K562 (cell line): ENCODE data around the gene EIF4EBP2. TPM values are rescaled to one million over a fixed set of nuclear protein-coding genes. Genes with fewer than 3 reads are reported as not detected.

ENCODE experiments used
- ATAC-seq: fragments of 200-7000 bp; cut with Tn5 transposase; 3 replicates; pipeline ENCODE4 v1.9.1; 2020; ENCODE audit warnings: moderate library complexity
- BruUV-seq: library from RNA; stranded (reverse); fragments of 400-500 nt; replicated peaks from 2 replicates; lab custom pipeline; 2021; lab: Mats Ljungman, UMichigan
- CTCF ChIA-PET: fragments of 300-600 bp; formaldehyde crosslinking; extraction: SDS; loops from one replicate; lab custom pipeline; 2021; ENCODE audit warnings: low intra/inter-chr PET ratio; lab: Yijun Ruan, JAX
- POLR2A ChIA-PET: fragments of 300-600, 350-650 bp; sonication (Branson Sonifier 250); formaldehyde crosslinking; extraction: SDS; loops from one replicate; lab custom pipeline; 2021; ENCODE audit warnings: antibody characterized with exemption, inconsistent platforms; lab: Yijun Ruan, JAX
- DNase-seq, 4 experiments: peaks; one replicate each; pipeline versions ENCODE4 v3.0.0 to v3.0.0-alpha.2; 2011 to 2018; ENCODE audit warnings: low spot score in 3 of 4, mixed read lengths in 3 of 4; ENCODE audit errors: extremely low read depth in 1 of 4
- FAIRE-seq: peaks from 2 replicates; lab custom pipeline; 2011; peaks lifted over from hg19 to GRCh38; lab: Jason Lieb, UNC
- H2AFZ ChIP-seq: 2 replicates; pipeline ENCODE4 v1.6.0; 2011; ENCODE audit warnings: low read depth, low read length, control low read depth, inconsistent platforms
- H3K27ac ChIP-seq: fragments of 200-600 bp; 3 replicates; pipeline ENCODE4 v1.8.0; 2011; ENCODE audit warnings: low read depth, mild to moderate bottlenecking, control low read depth, inconsistent platforms, low read length, moderate library complexity, mixed read lengths; ENCODE audit errors: extremely low read depth
- H3K27me3 ChIP-seq, 2 experiments: fragments of 300-600 bp in 1 of 2; 2 replicates in 1 of 2; 3 replicates in 1 of 2; pipeline versions ENCODE4 v1.6.0 to v1.8.0; 2011; ENCODE audit warnings: inconsistent platforms in 2 of 2, low read length in 2 of 2, mild to moderate bottlenecking in 1 of 2, mixed read lengths in 1 of 2, moderate library complexity in 1 of 2; ENCODE audit not compliant: control insufficient read depth in 2 of 2, insufficient read depth in 2 of 2
- H3K36me3 ChIP-seq: fragments of 300-600 bp; 3 replicates; pipeline ENCODE4 v1.8.0; 2011; ENCODE audit warnings: mild to moderate bottlenecking, low read length, inconsistent platforms; ENCODE audit not compliant: control insufficient read depth, insufficient read depth
- H3K4me1 ChIP-seq, 2 experiments: fragments of 200-600 bp in 1 of 2; replicated peaks in 1 of 2; 2 replicates in 1 of 2; 3 replicates in 1 of 2; pipeline versions ENCODE4 v1.5.1 to v1.8.0; 2011; ENCODE audit warnings: inconsistent platforms in 2 of 2, low read length in 2 of 2, mild to moderate bottlenecking in 1 of 2, mixed read lengths in 1 of 2, moderate library complexity in 1 of 2; ENCODE audit not compliant: control insufficient read depth in 2 of 2, insufficient read depth in 2 of 2
- H3K4me2 ChIP-seq: 2 replicates; pipeline ENCODE4 v1.6.1; 2011; ENCODE audit warnings: low read length, control low read depth, inconsistent platforms, mixed read lengths; ENCODE audit not compliant: insufficient read depth
- H3K4me3 ChIP-seq: fragments of 200-600 bp; sonication (generic), shearing (Covaris generic); 2 replicates; pipeline ENCODE4 v1.5.1; 2016; ENCODE audit warnings: control low read depth, inconsistent platforms
- H3K79me2 ChIP-seq: fragments of 200-600 bp; 3 replicates; pipeline ENCODE4 v1.8.0; 2011; ENCODE audit warnings: low read length, inconsistent platforms; ENCODE audit not compliant: control insufficient read depth, insufficient read depth
- H3K9ac ChIP-seq, 2 experiments: 2 replicates each; pipeline versions ENCODE4 v1.6.0 to v1.6.1; 2011; ENCODE audit warnings: low read depth in 2 of 2, low read length in 2 of 2, control low read depth in 1 of 2, inconsistent platforms in 1 of 2, mild to moderate bottlenecking in 1 of 2, mixed read lengths in 1 of 2; ENCODE audit not compliant: insufficient read depth in 1 of 2
- H3K9me1 ChIP-seq: one replicate; pipeline ENCODE4 v1.6.0; 2011; ENCODE audit warnings: inconsistent platforms, mild to moderate bottlenecking, low read length, moderate library complexity; ENCODE audit not compliant: control insufficient read depth, insufficient read depth
- H3K9me3 ChIP-seq: replicated peaks from 2 replicates; pipeline ENCODE4 v1.5.1; 2011; ENCODE audit warnings: low read depth, low read length, inconsistent platforms; ENCODE audit not compliant: control insufficient read depth, insufficient read depth
- H4K20me1 ChIP-seq: replicated peaks from 2 replicates; pipeline ENCODE4 v1.6.1; 2011; ENCODE audit warnings: low read length, inconsistent platforms, mixed read lengths; ENCODE audit not compliant: control insufficient read depth, insufficient read depth
- ATF1 ChIP-seq, 2 experiments: fragments of 450-650 bp in 1 of 2; IDR thresholded peaks; 2 replicates each; pipeline ENCODE4 v1.6.1; 2016; ENCODE audit warnings: missing compliant biosample characterization in 1 of 2, missing genetic modification characterization in 1 of 2
- CEBPB ChIP-seq: fragments of 450-650 bp; IDR thresholded peaks from 2 replicates; pipeline ENCODE4 v1.6.1; 2016; ENCODE audit warnings: missing genetic modification characterization, missing compliant biosample characterization
- CREM ChIP-seq: IDR thresholded peaks from 2 replicates; pipeline ENCODE4 v1.6.1; 2014; ENCODE audit warnings: antibody characterized with exemption, low read depth
- CTBP1 ChIP-seq: fragments of 450-650 bp; IDR thresholded peaks from 2 replicates; pipeline ENCODE4 v1.6.1; 2016; ENCODE audit warnings: borderline replicate concordance
- ELF1 ChIP-seq: fragments of 200-800 bp; sonication (Bioruptor generic); IDR thresholded peaks from 2 replicates; pipeline ENCODE4 v1.6.1; 2016; ENCODE audit warnings: missing genetic modification characterization, missing compliant biosample characterization
- ETV5 ChIP-seq: sonication (generic); formaldehyde crosslinking; IDR thresholded peaks from 2 replicates; pipeline ENCODE4 v1.4.0; 2020; ENCODE audit warnings: low read depth, mild to moderate bottlenecking, missing genetic modification reagents
- GABPA ChIP-seq: fragments of 200-800 bp; sonication (Bioruptor generic); conservative IDR thresholded peaks from 2 replicates; pipeline ENCODE4 v1.6.1; 2016; ENCODE audit warnings: low read depth, missing genetic modification characterization, missing compliant biosample characterization
- GABPB1 ChIP-seq: sonication (generic); formaldehyde crosslinking; IDR thresholded peaks from 2 replicates; pipeline ENCODE4 v1.8.0; 2022; ENCODE audit warnings: mild to moderate bottlenecking, missing genetic modification reagents
- HCFC1 ChIP-seq: IDR thresholded peaks from 2 replicates; pipeline ENCODE4 v1.6.1; 2012; ENCODE audit warnings: low read depth, low read length, improper control_type of control experiment
- NFIC ChIP-seq: fragments of 450-650 bp; IDR thresholded peaks from 2 replicates; pipeline ENCODE4 v1.6.1; 2017; ENCODE audit warnings: mild to moderate bottlenecking, inconsistent platforms
- NR4A1 ChIP-seq, 2 experiments: fragments of 250-450 bp in 1 of 2; fragments of 450-650 bp in 1 of 2; sonication (Bioruptor Pico) in 1 of 2; IDR thresholded peaks; 2 replicates each; pipeline versions ENCODE4 v1.4.0 to v1.6.1; 2016 to 2020; ENCODE audit warnings: mild to moderate bottlenecking in 2 of 2, missing compliant biosample characterization in 1 of 2, missing genetic modification characterization in 1 of 2, moderate library complexity in 1 of 2
- NRF1 ChIP-seq, 2 experiments: fragments of 450-650 bp; IDR thresholded peaks in 1 of 2; conservative IDR thresholded peaks in 1 of 2; 2 replicates each; pipeline ENCODE4 v1.6.1; 2014; ENCODE audit warnings: mild to moderate bottlenecking in 2 of 2
- RFX1 ChIP-seq: fragments of 450-650 bp; IDR thresholded peaks from 2 replicates; pipeline ENCODE4 v1.6.1; 2016; ENCODE audit warnings: mild to moderate bottlenecking, moderate library complexity
- RFX5 ChIP-seq: IDR thresholded peaks from 2 replicates; pipeline ENCODE4 v1.6.1; 2011; ENCODE audit warnings: low read depth, mild to moderate bottlenecking, improper control_type of control experiment, low read length
- RFX7 ChIP-seq: fragments of 250-450 bp; sonication (Bioruptor Pico); IDR thresholded peaks from 2 replicates; pipeline ENCODE4 v1.5.1; 2021; ENCODE audit warnings: mild to moderate bottlenecking
- STAG1 ChIP-seq: sonication (generic); formaldehyde crosslinking; IDR thresholded peaks from 2 replicates; pipeline ENCODE4 v1.5.0; 2020; ENCODE audit warnings: missing genetic modification reagents, borderline replicate concordance
- ZC3H11A ChIP-seq: IDR thresholded peaks from 2 replicates; pipeline ENCODE4 v1.6.1; 2012; ENCODE audit warnings: low read depth, low read length, improper control_type of control experiment
- ZEB2 ChIP-seq: fragments of 450-650 bp; IDR thresholded peaks from 2 replicates; pipeline ENCODE4 v1.6.1; 2016
- ZNF224 ChIP-seq: sonication (generic); formaldehyde crosslinking; IDR thresholded peaks from 2 replicates; pipeline ENCODE4 v1.8.0; 2022; ENCODE audit warnings: mild to moderate bottlenecking, missing genetic modification reagents
- ZNF316 ChIP-seq: fragments of 450-650 bp; IDR thresholded peaks from 2 replicates; pipeline ENCODE4 v1.6.1; 2016
- ZNF75A ChIP-seq: fragments of 450-650 bp; formaldehyde crosslinking; IDR thresholded peaks from 2 replicates; pipeline ENCODE4 v1.4.0; 2020; ENCODE audit warnings: mild to moderate bottlenecking
- WGBS: fragments of 100-300 bp; shearing (Covaris generic); methylation state at CpG from one replicate; pipeline ENCODE4 v1.1.6; 2016; ENCODE audit warnings: low coverage, mixed read lengths; ENCODE audit not compliant: insufficient coverage; ENCODE audit errors: missing lambda C conversion rate; 5-methylcytosine and 5-hydroxymethylcytosine counted together
- in situ Hi-C: fragments of 300-500 bp; cut with MboI; formaldehyde crosslinking; loops from 4 replicates; pipeline ENCODE4 v1.15.0; 2018; ENCODE audit warnings: inconsistent platforms, mixed read lengths
- intact Hi-C: fragments of 100-400 bp; cut with micrococcal nuclease; formaldehyde crosslinking; loops from 2 replicates; pipeline ENCODE4 v1.14.2; 2022
- polyA plus RNA-seq, 8 experiments: library from polyadenylated mRNA; depleted of rRNA in 4 of 8; stranded (reverse) in 5 of 8; unstranded in 3 of 8; fragments of >200 nt; fragmentation: Nextera tagmentation in 2 of 8; fragmentation: Illumina TruSeq in 1 of 8; extraction: Ambion mirVana in 2 of 8; extraction: Trizol in 1 of 8; gene quantifications; 2 replicates each; pipeline versions ENCODE4 v1.2.1 to v1.2.3, GENCODE V29; 2011 to 2014; ENCODE audit warnings: inconsistent platforms in 1 of 8, missing spikeins in 1 of 8
- total RNA-seq, 7 experiments: library from RNA; depleted of rRNA in 6 of 7; stranded (reverse); fragments of >200 nt in 6 of 7; fragmentation: Illumina TruSeq in 2 of 7; extraction: Trizol in 2 of 7; gene quantifications; 2 replicates each; pipeline versions ENCODE4 v1.2.1 to v1.2.3, GENCODE V29; 2011 to 2021; ENCODE audit warnings: low replicate concordance in 1 of 7
- TF ChIP-seq, protein P1 (sequence below): sonication (generic); formaldehyde crosslinking; IDR thresholded peaks from 2 replicates; pipeline ENCODE4 v1.8.0; 2022; ENCODE audit warnings: mild to moderate bottlenecking, missing genetic modification reagents

Gene EIF4EBP2
- total and polyA plus RNA-seq, 9 of the 15 experiments (the other 6 are each of a cell fraction or from before 2014, with no cell fraction given), result 16.1 to 67.5 (median 38.3) TPM

DNA sequence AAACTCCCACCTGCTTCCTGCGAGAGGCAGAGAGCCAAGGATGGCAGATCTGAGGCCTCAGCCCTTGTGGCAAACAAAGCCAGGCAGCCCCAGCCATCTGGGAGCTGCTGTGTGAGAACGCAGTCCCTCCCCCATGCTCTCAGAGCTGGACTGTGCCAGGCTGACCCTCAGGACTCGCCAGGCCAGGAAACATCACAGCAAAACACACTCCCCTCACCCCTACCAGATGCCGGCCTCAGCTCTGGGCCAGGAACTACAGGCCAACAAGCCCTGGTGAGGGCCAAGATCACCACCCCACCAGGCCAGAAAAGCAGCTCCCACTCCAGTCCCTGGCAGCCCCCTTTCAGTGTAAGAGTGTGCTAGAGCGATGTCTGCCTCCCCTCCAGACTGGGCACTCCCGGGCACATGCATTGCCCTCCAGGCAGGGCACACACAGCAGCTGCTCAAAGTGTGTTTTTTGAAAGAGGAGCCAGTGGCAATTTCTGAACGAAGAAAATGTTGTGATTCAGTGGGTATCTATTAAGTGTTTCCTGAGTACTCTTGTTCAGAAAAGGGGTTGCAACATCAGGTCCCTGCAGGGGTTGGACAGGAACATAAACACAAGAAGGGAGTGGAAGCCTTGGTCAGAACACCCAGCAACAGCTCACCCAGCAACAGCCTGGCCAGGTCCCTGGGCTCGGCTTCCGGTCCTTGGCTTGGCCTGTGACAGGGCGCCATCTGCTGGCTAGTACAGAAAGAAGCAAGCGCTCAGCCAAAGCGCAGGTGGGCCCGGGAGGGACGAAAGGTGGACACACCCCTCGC is 39.8 kb upstream of the EIF4EBP2 start:
- no peak overlapping the region for H3K4me3 ChIP-seq
- intact Hi-C loops, result loop anchor here (1.0 to 2.0 kb wide), 4 partner anchors 33 to 247 kb away; no protein-coding TSS in a partner anchor
- CTCF ChIA-PET, result interaction anchor here (0.7 to 6.7 kb wide), 7 partner anchors 92 to 406 kb away, joined by 3 to 77 read pairs (median 4); no protein-coding TSS in a partner anchor
- H3K9me1 ChIP-seq, result no peaks in the 10 kb centered on the region
- H3K36me3 ChIP-seq, result no peaks in the 10 kb centered on the region
- peaks cover 5 to 12% of the 10 kb centered on the region in 2 experiments; a peak in 4 of 5 replicates for H3K4me1 ChIP-seq
- H3K9ac ChIP-seq, result peak overlapping the region in 1 of 2 experiments; percentile 79; a peak in 2 of 4 replicates
- 15% methylated on average over 15 of the region's 15 CpGs for WGBS
- in situ Hi-C loops, result loop anchor here (5.0 kb wide), 1 partner anchor 147 kb away; no protein-coding TSS in a partner anchor
- POLR2A ChIA-PET, result interaction anchor here (0.6 to 1.7 kb wide), 9 partner anchors 9 to 1049 kb away, joined by 3 to 16 read pairs (median 4); partner anchors contain the start of gene PPA1
- ATAC-seq, result peak; percentile 100
- peaks cover 2% of the 10 kb centered on the region; the same call in 1 of the 2 replicates for H3K9me3 ChIP-seq
- DNase-seq, result peak; percentile 85 to 93 (median 92)
- peak overlapping the region; percentile 8; the same call in 1 of the 2 replicates for H3K4me2 ChIP-seq
- peak; percentile 90 for FAIRE-seq
- no peak overlapping the region for H3K27ac ChIP-seq
- no peaks in the 10 kb centered on the region for H3K79me2 ChIP-seq
- peak overlapping the region; percentile 77 for H2AFZ ChIP-seq
- peaks cover 0 to 4% of the 10 kb centered on the region in 2 experiments; a peak in 1 of 5 replicates for H3K27me3 ChIP-seq
- no TSS peak for BruUV-seq
- peaks cover 7% of the 10 kb centered on the region; the same call in 1 of the 2 replicates for H4K20me1 ChIP-seq
- peak; percentile 67 for TF ChIP-seq RFX1
- peak; percentile 80 for TF ChIP-seq ELF1
- no peak for TF ChIP-seq ZC3H11A
- peak; percentile 72; the same call in 1 of the 2 replicates for TF ChIP-seq RFX5
- TF ChIP-seq RFX7 (CRISPR knock-in tag), result no peak
- TF ChIP-seq CTBP1, result peak; percentile 82
- 0 out of 2 replicates have a peak, but pooled peaks have one; percentile 26 for TF ChIP-seq HCFC1
- no peak for TF ChIP-seq ZNF224 (CRISPR knock-in tag)
- TF ChIP-seq ZNF316, result no peak
- peak; percentile 79 for TF ChIP-seq GABPA (tag)
- TF ChIP-seq NR4A1 (CRISPR knock-in tag; IDR thresholded peaks at IDR 0.05), result no peak
- no peak for TF ChIP-seq NR4A1 (tag; IDR thresholded peaks at IDR 0.05)
- TF ChIP-seq ETV5, result peak; percentile 99
- peak; percentile 91; the same call in 1 of the 2 replicates for TF ChIP-seq STAG1 (CRISPR knock-in tag)
- TF ChIP-seq ATF1 (CRISPR knock-in tag; IDR thresholded peaks at IDR 0.05), result no peak
- TF ChIP-seq ATF1 (tag; IDR thresholded peaks at IDR 0.05), result peak; percentile 33; the same call in 1 of the 2 replicates
- TF ChIP-seq, protein P1, sequence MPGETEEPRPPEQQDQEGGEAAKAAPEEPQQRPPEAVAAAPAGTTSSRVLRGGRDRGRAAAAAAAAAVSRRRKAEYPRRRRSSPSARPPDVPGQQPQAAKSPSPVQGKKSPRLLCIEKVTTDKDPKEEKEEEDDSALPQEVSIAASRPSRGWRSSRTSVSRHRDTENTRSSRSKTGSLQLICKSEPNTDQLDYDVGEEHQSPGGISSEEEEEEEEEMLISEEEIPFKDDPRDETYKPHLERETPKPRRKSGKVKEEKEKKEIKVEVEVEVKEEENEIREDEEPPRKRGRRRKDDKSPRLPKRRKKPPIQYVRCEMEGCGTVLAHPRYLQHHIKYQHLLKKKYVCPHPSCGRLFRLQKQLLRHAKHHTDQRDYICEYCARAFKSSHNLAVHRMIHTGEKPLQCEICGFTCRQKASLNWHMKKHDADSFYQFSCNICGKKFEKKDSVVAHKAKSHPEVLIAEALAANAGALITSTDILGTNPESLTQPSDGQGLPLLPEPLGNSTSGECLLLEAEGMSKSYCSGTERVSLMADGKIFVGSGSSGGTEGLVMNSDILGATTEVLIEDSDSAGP (CRISPR knock-in tag), result no peak
- no peak for TF ChIP-seq ZNF75A (CRISPR knock-in tag)
- TF ChIP-seq NRF1 (conservative IDR thresholded peaks at IDR 0.05 in 1 of 2, IDR thresholded peaks at IDR 0.05 in 1 of 2), result peak; percentile 25 to 51; a peak in 2 of 4 replicates
- TF ChIP-seq CREM, result peak; percentile 29; the same call in 1 of the 2 replicates
- 0 out of 2 replicates have a peak, but pooled peaks have one; percentile 39 for TF ChIP-seq ZEB2
- TF ChIP-seq CEBPB, result peak; percentile 89
- TF ChIP-seq NFIC, result peak; percentile 50
- peak; percentile 88 for TF ChIP-seq GABPB1 (CRISPR knock-in tag)
